ENCODE data around the gene ACKR2. TPM values are rescaled to one million over a fixed set of nuclear protein-coding genes. Genes with fewer than 3 reads are reported as not detected.

ACKR2 gene
- total and polyA plus RNA-seq, 8 donors, result 0.15 to 2.4 (median 0.50) TPM; not detected in 3

GRCh38 chr3:42911551-42911950, 102.3 kb downstream of the ACKR2 start:
- DNase-seq, result no peak
- intact Hi-C loops (cut with DNase I; ENCODE audit: low total_unique reads), result no loop called here
- H3K4me3 ChIP-seq, result no peak overlapping the region
- peaks cover 6 to 13% (median 10%) of the 10 kb centered on the region in 4 donors for H3K4me1 ChIP-seq
- peaks cover 32 to 64% (median 52%) of the 10 kb centered on the region in 4 donors for H3K9me3 ChIP-seq
- no peak for TF ChIP-seq CTCF (IDR thresholded peaks at IDR 0.05)
- TF ChIP-seq POLR2A (IDR thresholded peaks at IDR 0.05), result no peak
- TF ChIP-seq EP300 (IDR thresholded peaks at IDR 0.05), result no peak
- no peak for TF ChIP-seq POLR2AphosphoS5 (IDR thresholded peaks at IDR 0.05)
- no peaks in the 10 kb centered on the region for H3K27me3 ChIP-seq
- peaks cover 33 to 81% (median 62%) of the 10 kb centered on the region in 4 donors for H3K36me3 ChIP-seq
- H3K27ac ChIP-seq, result no peak overlapping the region
- WGBS, 5 donors, result 91 to 99% (median 97%) methylated on average over 2 of the region's 2 CpGs

- no peaks in the 10 kb centered on the region for H3K4me1 ChIP-seq
- no peaks in the 10 kb centered on the region for H3K27me3 ChIP-seq
- H3K9me3 ChIP-seq, result peaks cover 44 to 93% (median 82%) of the 10 kb centered on the region in 4 donors
- H3K4me3 ChIP-seq, result no peak overlapping the region
- H3K27ac ChIP-seq, result no peak overlapping the region
- TF ChIP-seq POLR2A (IDR thresholded peaks at IDR 0.05) (no peak), CTCF (IDR thresholded peaks at IDR 0.05) (no peak), EP300 (IDR thresholded peaks at IDR 0.05) (no peak), POLR2AphosphoS5 (IDR thresholded peaks at IDR 0.05) (no peak)
- no peak for DNase-seq
- intact Hi-C loops (cut with DNase I; ENCODE audit: low total_unique reads), result no loop called here
- H3K36me3 ChIP-seq, result peaks cover 33 to 64% (median 47%) of the 10 kb centered on the region in 4 donors
- 95 to 98% (median 96%) methylated on average over 8 of the region's 8 CpGs for WGBS, 5 donors
These were observed 105.7 kb downstream of the ACKR2 start for GRCh38 chr3:42914771-42915515.

Small RNA genes lying within 50 kb of the gene (small RNA-seq; reads per million reads assigned to genes)
- 0 reads per million in 4 donors for gene CCDC13

Other genes starting within 250 kb of the ACKR2 start
- gene SEC22C, start 227.5 kb upstream of the ACKR2 start, total RNA-seq, result 10 to 100 TPM in 4 of 5 donors, 1 to 10 TPM in 1; 9.8 to 64.3 (median 32.7) TPM
- gene SEC22C, start 227.5 kb upstream of the ACKR2 start, polyA plus RNA-seq, result 10 to 100 TPM; 15.5 to 31.5 (median 26.3) TPM
- 10 to 100 TPM in 4 of 5 donors, 1 to 10 TPM in 1; 8.0 to 34.4 (median 27.7) TPM for gene SS18L2, start 218.6 kb upstream of the ACKR2 start, total RNA-seq
- 10 to 100 TPM; 31.9 to 59.7 (median 49.6) TPM for gene SS18L2, start 218.6 kb upstream of the ACKR2 start, polyA plus RNA-seq
- 100 to 1,000 TPM in 4 of 5 donors, 10 to 100 TPM in 1; 76.5 to 488 (median 141) TPM for gene NKTR, start 208.8 kb upstream of the ACKR2 start, total RNA-seq
- gene NKTR, start 208.8 kb upstream of the ACKR2 start, polyA plus RNA-seq, result 10 to 100 TPM in 1 of 3 donors, 1 to 10 TPM in 2; 3.8 to 20.0 (median 6.4) TPM
- 10 to 100 TPM; 10.1 to 40.3 (median 19.6) TPM for gene ZBTB47, start 155.7 kb upstream of the ACKR2 start, total RNA-seq
- gene ZBTB47, start 155.7 kb upstream of the ACKR2 start, polyA plus RNA-seq, result 10 to 100 TPM; 10.4 to 40.0 (median 32.1) TPM
- gene KLHL40, start 123.9 kb upstream of the ACKR2 start, total RNA-seq, result under 1 TPM in 1 of 5 donors, not detected in 4; 0.18 TPM
- gene KLHL40, start 123.9 kb upstream of the ACKR2 start, polyA plus RNA-seq, result 1 to 10 TPM in 1 of 3 donors, under 1 TPM in 1, not detected in 1; 0.05 to 2.0 TPM
- gene HHATL, start 106.6 kb upstream of the ACKR2 start, total RNA-seq, result not detected
- 1 to 10 TPM in 1 of 3 donors, under 1 TPM in 2; 0.81 to 6.9 (median 0.90) TPM for gene HHATL, start 106.6 kb upstream of the ACKR2 start, polyA plus RNA-seq
- gene CCDC13, start 36.2 kb upstream of the ACKR2 start, total RNA-seq, result 10 to 100 TPM in 2 of 5 donors, 1 to 10 TPM in 1, under 1 TPM in 1, not detected in 1; 0.58 to 31.7 (median 10.0) TPM
- gene CCDC13, start 36.2 kb upstream of the ACKR2 start, polyA plus RNA-seq, result 1 to 10 TPM in 1 of 3 donors, under 1 TPM in 2; 0.44 to 2.9 (median 0.53) TPM
- 100 to 1,000 TPM in 2 of 5 donors, 10 to 100 TPM in 3; 62.0 to 313 (median 98.8) TPM for gene HIGD1A, start 5.0 kb upstream of the ACKR2 start, total RNA-seq
- 100 to 1,000 TPM; 202 to 413 (median 311) TPM for gene HIGD1A, start 5.0 kb upstream of the ACKR2 start, polyA plus RNA-seq
- gene CYP8B1, start 66.4 kb downstream of the ACKR2 start, total RNA-seq, result not detected
- under 1 TPM in 1 of 3 donors, not detected in 2; 0.10 TPM for gene CYP8B1, start 66.4 kb downstream of the ACKR2 start, polyA plus RNA-seq
- 10 to 100 TPM in 2 of 5 donors, 1 to 10 TPM in 3; 3.8 to 23.9 (median 6.5) TPM for gene ZNF662, start 96.7 kb downstream of the ACKR2 start, total RNA-seq
- 1 to 10 TPM; 1.4 to 3.2 (median 2.1) TPM for gene ZNF662, start 96.7 kb downstream of the ACKR2 start, polyA plus RNA-seq
- 10 to 100 TPM in 3 of 5 donors, 1 to 10 TPM in 2; 7.0 to 23.6 (median 18.5) TPM for gene GASK1A, start 169.9 kb downstream of the ACKR2 start, total RNA-seq
- gene GASK1A, start 169.9 kb downstream of the ACKR2 start, polyA plus RNA-seq, result 1 to 10 TPM; 1.2 to 4.0 (median 2.4) TPM

Data from stomach (tissue), 9 donors.